Measurements from ENCODE around the gene PRCP.

The PRCP gene

DNA sequence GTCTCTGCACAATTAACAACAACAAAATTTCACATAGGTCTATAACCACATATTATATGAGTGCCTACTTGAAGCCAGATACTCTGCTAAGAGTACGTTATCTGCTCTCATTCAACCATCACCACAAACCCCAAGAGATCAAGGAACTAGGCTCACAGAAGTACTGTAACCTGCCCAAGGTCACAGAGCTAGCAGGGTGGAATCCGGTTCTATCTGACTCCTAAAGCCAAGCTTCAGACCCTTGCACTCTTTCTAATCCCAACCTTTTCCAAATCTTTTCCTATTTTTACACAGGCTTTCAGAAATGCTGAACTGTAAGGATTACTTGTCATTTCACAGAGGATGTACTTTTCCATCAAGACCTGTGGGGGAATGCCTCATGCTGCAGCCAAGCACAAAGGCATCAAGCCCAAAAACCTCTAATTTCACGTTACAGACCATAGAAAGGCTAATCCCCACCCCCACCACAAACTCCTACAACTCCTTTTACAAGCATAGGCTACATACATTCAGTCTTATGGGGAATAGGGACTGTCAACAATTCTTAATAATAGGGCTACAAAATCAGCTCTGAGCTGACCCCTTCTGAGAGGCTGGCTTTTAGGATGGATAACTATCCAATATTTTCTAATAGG is 927 bp downstream of the PRCP start:
- Histone ChIP-seq H3K4me3 (ENCODE audit: low read depth, low read length) (peak overlapping the region; percentile 84), H3K27ac (no peak overlapping the region), H3K36me3 (replicated peaks) (no peaks in the 10 kb centered on the region), H3K27me3 (replicated peaks) (no peaks in the 10 kb centered on the region)
- TF ChIP-seq, protein P1, sequence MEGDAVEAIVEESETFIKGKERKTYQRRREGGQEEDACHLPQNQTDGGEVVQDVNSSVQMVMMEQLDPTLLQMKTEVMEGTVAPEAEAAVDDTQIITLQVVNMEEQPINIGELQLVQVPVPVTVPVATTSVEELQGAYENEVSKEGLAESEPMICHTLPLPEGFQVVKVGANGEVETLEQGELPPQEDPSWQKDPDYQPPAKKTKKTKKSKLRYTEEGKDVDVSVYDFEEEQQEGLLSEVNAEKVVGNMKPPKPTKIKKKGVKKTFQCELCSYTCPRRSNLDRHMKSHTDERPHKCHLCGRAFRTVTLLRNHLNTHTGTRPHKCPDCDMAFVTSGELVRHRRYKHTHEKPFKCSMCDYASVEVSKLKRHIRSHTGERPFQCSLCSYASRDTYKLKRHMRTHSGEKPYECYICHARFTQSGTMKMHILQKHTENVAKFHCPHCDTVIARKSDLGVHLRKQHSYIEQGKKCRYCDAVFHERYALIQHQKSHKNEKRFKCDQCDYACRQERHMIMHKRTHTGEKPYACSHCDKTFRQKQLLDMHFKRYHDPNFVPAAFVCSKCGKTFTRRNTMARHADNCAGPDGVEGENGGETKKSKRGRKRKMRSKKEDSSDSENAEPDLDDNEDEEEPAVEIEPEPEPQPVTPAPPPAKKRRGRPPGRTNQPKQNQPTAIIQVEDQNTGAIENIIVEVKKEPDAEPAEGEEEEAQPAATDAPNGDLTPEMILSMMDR (IDR thresholded peaks at IDR 0.05; ENCODE audit: low read depth, low read length, missing control alignments): no peak
- in situ Hi-C loops (cut with HindIII; ENCODE audit: low pct_ligation_motif_present, low sequenced_read_pairs): no loop called here
- no peak for DNase-seq

DNA sequence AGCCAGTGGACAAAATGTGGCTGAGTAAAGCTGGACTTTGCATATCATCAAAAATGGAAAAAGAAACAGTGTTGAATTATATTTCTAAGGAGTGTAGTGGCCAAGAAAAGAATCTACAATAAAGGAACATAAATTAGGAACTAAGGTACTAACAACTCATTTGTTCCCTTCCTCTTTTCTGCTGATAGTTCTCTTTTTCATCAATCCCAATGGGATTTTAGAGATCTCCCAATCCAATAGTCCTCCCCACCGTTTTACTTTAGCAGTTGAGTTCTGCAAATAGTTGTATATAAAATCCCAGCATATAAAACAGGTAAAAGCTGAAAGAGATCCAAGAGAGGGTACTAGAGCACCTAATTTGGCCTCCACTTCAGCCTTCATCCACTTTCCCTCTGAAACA is 2.0 kb downstream of the PRCP start:
- Histone ChIP-seq H3K27ac (no peak overlapping the region), H3K27me3 (replicated peaks) (no peaks in the 10 kb centered on the region), H3K36me3 (replicated peaks) (no peaks in the 10 kb centered on the region), H3K4me3 (ENCODE audit: low read depth, low read length) (no peak overlapping the region)
- no peak for DNase-seq
- in situ Hi-C loops (cut with HindIII; ENCODE audit: low pct_ligation_motif_present, low sequenced_read_pairs): no loop called here
- TF ChIP-seq, protein P1 (IDR thresholded peaks at IDR 0.05; ENCODE audit: low read depth, low read length, missing control alignments): no peak

DNA sequence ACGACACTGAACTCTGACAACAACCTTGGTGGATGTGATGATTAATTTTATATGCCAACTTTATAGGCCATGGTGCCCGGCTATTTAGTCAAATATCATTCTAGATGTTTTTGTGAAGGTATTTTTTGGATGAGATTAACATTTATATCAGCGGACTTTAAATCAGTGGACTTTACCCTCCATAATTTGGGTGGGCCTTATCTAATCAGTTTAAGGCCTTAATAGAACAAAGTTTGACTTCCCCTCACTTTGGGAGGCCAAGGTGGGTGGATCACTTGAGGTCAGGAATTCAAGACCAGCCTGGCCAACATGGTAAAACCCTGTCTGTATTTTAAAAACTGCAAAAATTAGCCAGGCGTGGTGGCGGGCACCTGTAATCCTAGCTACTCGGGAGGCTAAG is 4.0 kb downstream of the PRCP start:
- in situ Hi-C loops (cut with HindIII; ENCODE audit: low pct_ligation_motif_present, low sequenced_read_pairs): no loop called here
- TF ChIP-seq, protein P1 (IDR thresholded peaks at IDR 0.05; ENCODE audit: low read depth, low read length, missing control alignments): no peak
- H3K27ac ChIP-seq: no peak overlapping the region

DNA sequence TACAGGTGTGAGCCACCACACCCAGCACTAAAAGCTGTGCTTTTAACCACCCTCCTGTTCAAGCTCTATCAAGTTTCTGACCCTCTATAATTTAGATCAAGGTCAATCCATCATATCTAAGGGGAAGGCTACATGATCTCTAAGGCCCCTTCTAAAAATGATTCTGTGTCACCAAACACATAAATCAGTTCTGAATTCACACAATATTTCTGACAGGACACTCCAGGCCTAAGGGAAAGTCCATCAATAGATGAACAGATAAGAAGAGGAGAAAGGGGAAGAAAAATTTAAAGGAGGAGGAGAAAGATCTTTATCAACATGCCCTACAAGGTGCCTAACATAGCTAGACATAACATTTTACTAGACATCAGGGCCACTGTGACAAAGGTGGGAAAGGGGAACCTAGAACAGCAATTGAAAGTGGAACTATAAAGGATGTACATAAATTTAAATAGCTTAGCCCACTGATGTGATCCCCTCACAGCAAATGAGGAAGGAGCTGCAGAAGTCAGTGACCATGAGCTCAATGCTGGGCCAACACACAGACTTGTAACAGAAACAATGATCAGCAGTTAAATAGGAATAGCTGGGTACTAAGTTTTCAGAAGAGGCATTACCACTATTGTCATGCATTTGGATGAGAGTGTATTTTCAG is 4.7 kb downstream of the PRCP start:
- in situ Hi-C loops (cut with HindIII; ENCODE audit: low pct_ligation_motif_present, low sequenced_read_pairs): no loop called here
- H3K27ac ChIP-seq: no peak overlapping the region
- TF ChIP-seq, protein P1 (IDR thresholded peaks at IDR 0.05; ENCODE audit: low read depth, low read length, missing control alignments): no peak
- no peaks in the 10 kb centered on the region for H3K27me3 ChIP-seq (replicated peaks)
- H3K4me3 ChIP-seq (ENCODE audit: low read depth, low read length): no peak overlapping the region
- no peaks in the 10 kb centered on the region for H3K36me3 ChIP-seq (replicated peaks)
- DNase-seq: no peak

More for the DNA sequence above, 4.0 kb downstream of the PRCP start:
- Histone ChIP-seq H3K36me3 (replicated peaks) (no peaks in the 10 kb centered on the region), H3K4me3 (ENCODE audit: low read depth, low read length) (no peak overlapping the region), H3K27me3 (replicated peaks) (no peaks in the 10 kb centered on the region)
- DNase-seq: no peak

DNA sequence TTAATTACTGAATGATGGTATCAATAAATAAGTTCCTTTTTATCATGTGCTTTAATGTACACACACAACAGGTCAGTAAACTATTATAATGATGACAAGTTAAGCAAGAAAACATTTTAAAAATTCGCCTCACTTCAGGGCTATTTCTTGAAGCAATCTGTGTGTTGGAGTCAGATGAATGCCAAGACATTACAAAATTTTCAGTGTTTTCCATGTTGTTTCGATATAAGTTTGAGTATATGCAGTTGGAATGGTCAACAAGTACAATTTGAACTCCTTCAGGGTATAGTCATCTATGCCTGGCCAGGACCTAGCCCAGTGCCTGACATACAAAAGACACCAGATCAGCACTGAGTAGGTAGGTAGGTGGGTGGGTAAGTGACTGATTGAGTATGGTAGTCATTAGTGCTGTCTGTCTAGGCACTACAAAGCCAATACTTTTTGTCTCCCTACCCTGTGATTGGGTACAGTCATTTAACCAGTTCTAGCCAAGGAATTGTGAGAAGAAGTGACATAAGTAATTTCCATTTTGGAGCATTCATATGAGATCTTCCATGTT is 7.5 kb downstream of the PRCP start:
- in situ Hi-C loops (cut with HindIII; ENCODE audit: low pct_ligation_motif_present, low sequenced_read_pairs): no loop called here
- Histone ChIP-seq H3K27me3 (replicated peaks) (no peaks in the 10 kb centered on the region), H3K36me3 (replicated peaks) (no peaks in the 10 kb centered on the region), H3K4me3 (ENCODE audit: low read depth, low read length) (no peak overlapping the region), H3K27ac (no peak overlapping the region)
- DNase-seq: no peak
- TF ChIP-seq, protein P1 (IDR thresholded peaks at IDR 0.05; ENCODE audit: low read depth, low read length, missing control alignments): no peak

All from brain microvascular endothelial cell (primary cell).